ENCODE results near the gene XRRA1.
"Not testable (repeated sequence)": the region's sequence is repeated elsewhere in the genome, so short reads cannot be mapped to it uniquely, and the experiment has no call there.

XRRA1 gene

DNA sequence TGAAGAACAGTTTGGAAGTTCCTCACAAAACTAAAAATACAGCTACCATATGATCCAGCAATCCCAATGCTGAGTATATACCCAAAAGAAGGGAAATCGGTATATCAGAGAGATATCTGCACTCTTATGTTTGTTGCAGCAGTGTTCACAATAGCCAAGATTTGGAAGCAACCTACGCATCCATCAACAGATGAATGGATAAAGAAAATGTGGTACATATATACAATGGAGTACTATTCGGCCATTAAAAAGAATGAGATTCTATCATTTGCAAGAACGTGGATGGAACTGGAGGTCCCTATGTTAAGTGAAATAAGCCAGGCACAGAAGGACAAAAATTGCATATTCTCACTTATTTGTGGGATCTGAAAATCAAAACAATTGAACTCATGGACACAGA, 46.5 kb downstream of the XRRA1 start:
- no peak overlapping the region for H3K4me3 ChIP-seq (ENCODE audit: low read depth in 1 of 2, low read length in 2 of 2)
- no peak overlapping the region for H3K4me2 ChIP-seq (ENCODE audit: insufficient read depth, low read length)
- H2AFZ ChIP-seq (ENCODE audit: low read depth, low read length): no peak overlapping the region
- no peak for TF ChIP-seq EZH2 (IDR thresholded peaks at IDR 0.05; ENCODE audit: borderline replicate concordance, low read depth, low read length, severe bottlenecking)
- H3K79me2 ChIP-seq (ENCODE audit: insufficient read depth, low read length): no peaks in the 10 kb centered on the region
- ATAC-seq (ENCODE audit: insufficient read depth, low read depth): no peak
- no peak for DNase-seq
- H3K9ac ChIP-seq (ENCODE audit: low read depth, low read length): no peak overlapping the region
- no peaks in the 10 kb centered on the region for H4K20me1 ChIP-seq (ENCODE audit: insufficient read depth, low read length)
- H3K27me3 ChIP-seq (ENCODE audit: insufficient read depth, low read length, poor library complexity): no peaks in the 10 kb centered on the region
- H3K27ac ChIP-seq (ENCODE audit: low read length): no peak overlapping the region
- peaks cover 29% of the 10 kb centered on the region; the same call in 1 of the 2 replicates for H3K36me3 ChIP-seq (ENCODE audit: insufficient read depth, low read length)
- H3K9me3 ChIP-seq (ENCODE audit: insufficient read depth, low read length, severe bottlenecking): peaks cover 10% of the 10 kb centered on the region
- no peaks in the 10 kb centered on the region for H3K4me1 ChIP-seq (ENCODE audit: insufficient read depth, low read length)

DNA sequence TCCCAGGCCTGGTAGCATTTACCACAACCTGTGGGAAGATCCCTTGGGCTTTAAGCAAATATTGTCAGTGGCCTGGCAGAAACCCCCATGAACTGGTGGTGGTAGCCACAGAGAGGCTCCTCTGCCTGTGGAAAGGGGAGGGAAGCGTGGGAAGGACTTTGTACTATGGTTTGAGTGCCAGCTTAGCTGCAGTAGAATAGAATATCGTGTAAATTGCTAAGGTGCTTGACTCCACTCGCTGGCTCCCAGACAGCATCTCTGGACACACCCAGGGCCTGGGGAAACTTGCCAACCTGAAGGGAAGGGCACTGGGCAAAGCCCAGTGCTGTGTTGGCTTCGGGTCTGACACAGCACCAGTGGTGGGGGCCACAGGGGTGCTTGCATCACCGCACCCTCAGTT, 52.6 kb downstream of the XRRA1 start:
- Histone ChIP-seq H3K4me1 (ENCODE audit: insufficient read depth, low read length) (no peaks in the 10 kb centered on the region), H3K4me2 (ENCODE audit: insufficient read depth, low read length) (no peak overlapping the region), H3K4me3 (ENCODE audit: low read depth in 1 of 2, low read length in 2 of 2) (no peak overlapping the region), H3K36me3 (ENCODE audit: insufficient read depth, low read length) (peaks cover 7% of the 10 kb centered on the region; the same call in 1 of the 2 replicates), H3K9me3 (ENCODE audit: insufficient read depth, low read length, severe bottlenecking) (peaks cover 7% of the 10 kb centered on the region), H3K79me2 (ENCODE audit: insufficient read depth, low read length) (no peaks in the 10 kb centered on the region), H3K27me3 (ENCODE audit: insufficient read depth, low read length, poor library complexity) (no peaks in the 10 kb centered on the region), H3K9ac (ENCODE audit: low read depth, low read length) (no peak overlapping the region), H3K27ac (ENCODE audit: low read length) (no peak overlapping the region), H4K20me1 (ENCODE audit: insufficient read depth, low read length) (no peaks in the 10 kb centered on the region), H2AFZ (ENCODE audit: low read depth, low read length) (no peak overlapping the region)
- no peak for ATAC-seq (ENCODE audit: insufficient read depth, low read depth)
- TF ChIP-seq EZH2 (IDR thresholded peaks at IDR 0.05; ENCODE audit: borderline replicate concordance, low read depth, low read length, severe bottlenecking): no peak
- no peak for TF ChIP-seq CTCF (IDR thresholded peaks at IDR 0.05; ENCODE audit: borderline replicate concordance, extremely low read depth, low read length, poor library complexity, severe bottlenecking)
- DNase-seq: no peak

DNA sequence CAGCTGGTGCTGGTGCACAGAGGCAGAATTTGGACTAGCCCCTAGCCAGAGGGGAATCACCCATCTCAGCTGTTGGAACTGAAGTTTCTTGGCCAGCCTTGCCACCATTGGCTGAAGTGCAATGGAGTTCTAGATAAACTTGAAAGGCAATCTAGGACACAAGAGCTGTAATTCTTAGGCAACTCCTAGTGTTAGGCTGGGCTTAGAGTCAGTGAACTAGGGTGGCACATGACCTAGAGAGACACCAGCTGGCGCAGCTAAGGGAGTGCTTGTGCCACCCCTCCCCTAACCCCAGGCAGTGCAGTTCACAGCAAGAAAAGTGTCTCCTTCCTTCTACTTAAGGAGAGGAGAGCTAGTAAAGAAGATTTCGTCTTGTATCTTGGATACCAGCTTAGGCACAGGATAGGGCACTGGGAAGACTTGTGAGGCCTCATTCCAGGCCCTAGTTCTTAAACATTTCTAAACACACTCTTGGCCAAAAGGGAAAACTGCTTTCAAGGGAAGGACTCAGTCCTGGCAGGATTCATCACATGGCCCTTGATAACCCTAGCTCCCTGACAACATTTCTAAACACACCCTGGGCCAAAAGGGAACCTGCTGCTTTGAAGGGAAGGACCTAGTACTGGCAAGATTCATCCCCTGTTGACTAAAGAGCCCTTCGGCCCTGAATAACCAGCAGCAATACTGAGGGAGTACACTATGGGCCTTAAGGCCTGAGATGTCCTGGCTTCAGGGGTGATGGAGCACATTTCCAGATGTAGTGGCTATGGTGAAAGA, 53.4 kb downstream of the XRRA1 start:
- H3K4me1 ChIP-seq (ENCODE audit: insufficient read depth, low read length): no peaks in the 10 kb centered on the region
- H3K9me3 ChIP-seq (ENCODE audit: insufficient read depth, low read length, severe bottlenecking): peaks cover under 1% of the 10 kb centered on the region
- H3K27ac ChIP-seq (ENCODE audit: low read length): no peak overlapping the region
- H3K9ac ChIP-seq (ENCODE audit: low read depth, low read length): no peak overlapping the region
- H2AFZ ChIP-seq (ENCODE audit: low read depth, low read length): no peak overlapping the region
- DNase-seq (no peak), ATAC-seq (ENCODE audit: insufficient read depth, low read depth) (no peak)
- no peak overlapping the region for H3K4me3 ChIP-seq (ENCODE audit: low read depth in 1 of 2, low read length in 2 of 2)
- peaks cover 6% of the 10 kb centered on the region; the same call in 1 of the 2 replicates for H3K36me3 ChIP-seq (ENCODE audit: insufficient read depth, low read length)
- no peaks in the 10 kb centered on the region for H4K20me1 ChIP-seq (ENCODE audit: insufficient read depth, low read length)
- no peaks in the 10 kb centered on the region for H3K27me3 ChIP-seq (ENCODE audit: insufficient read depth, low read length, poor library complexity)
- H3K79me2 ChIP-seq (ENCODE audit: insufficient read depth, low read length): no peaks in the 10 kb centered on the region
- no peak overlapping the region for H3K4me2 ChIP-seq (ENCODE audit: insufficient read depth, low read length)
- TF ChIP-seq EZH2 (IDR thresholded peaks at IDR 0.05; ENCODE audit: borderline replicate concordance, low read depth, low read length, severe bottlenecking) (no peak), CTCF (IDR thresholded peaks at IDR 0.05; ENCODE audit: borderline replicate concordance, extremely low read depth, low read length, poor library complexity, severe bottlenecking) (no peak)

DNA sequence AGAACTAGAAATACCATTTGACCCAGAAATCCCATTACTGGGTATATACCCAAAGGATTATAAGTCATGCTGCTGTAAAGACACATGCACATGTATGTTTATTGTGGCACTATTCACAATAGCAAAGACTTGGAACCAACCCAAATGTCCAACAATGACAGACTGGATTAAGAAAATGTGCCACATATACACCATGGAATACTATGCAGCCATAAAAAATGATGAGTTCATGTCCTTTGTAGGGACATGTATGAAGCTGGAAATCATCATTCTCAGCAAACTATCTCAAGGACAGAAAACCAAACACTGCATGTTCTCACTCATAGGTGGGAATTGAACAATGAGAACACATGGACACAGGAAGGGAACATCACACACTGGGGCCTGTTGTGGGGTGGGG, 55.9 kb downstream of the XRRA1 start:
- not testable (repeated sequence) for ATAC-seq (ENCODE audit: insufficient read depth, low read depth); H2AFZ ChIP-seq (ENCODE audit: low read depth, low read length)

More for the DNA sequence above, 55.9 kb downstream of the XRRA1 start:
- H4K20me1 ChIP-seq (ENCODE audit: insufficient read depth, low read length); H3K9ac ChIP-seq (ENCODE audit: low read depth, low read length); H3K36me3 ChIP-seq (ENCODE audit: insufficient read depth, low read length); H3K4me2 ChIP-seq (ENCODE audit: insufficient read depth, low read length); H3K4me1 ChIP-seq (ENCODE audit: insufficient read depth, low read length); H3K79me2 ChIP-seq (ENCODE audit: insufficient read depth, low read length); H3K9me3 ChIP-seq (ENCODE audit: insufficient read depth, low read length, severe bottlenecking); H3K27ac ChIP-seq (ENCODE audit: low read length); H3K4me3 ChIP-seq (ENCODE audit: low read depth in 1 of 2, low read length in 2 of 2); DNase-seq; H3K27me3 ChIP-seq (ENCODE audit: insufficient read depth, low read length, poor library complexity): not testable (repeated sequence)
